GM23248 (cell line): ENCODE results near the gene CDK14.

Experiments used
- EZH2 ChIP-seq: fragments of 200-600 bp; sonication (generic); IDR thresholded peaks from 2 replicates; pipeline ENCODE4 v1.6.1; 2018; ENCODE audit warnings: antibody characterized with exemption, mild to moderate bottlenecking; ENCODE audit not compliant: insufficient read depth, poor library complexity, severe bottlenecking
- EZH2phosphoT487 ChIP-seq: fragments of 200-600 bp; sonication (generic); IDR thresholded peaks from 2 replicates; pipeline ENCODE4 v1.6.1; 2018; ENCODE audit warnings: antibody characterized with exemption, moderate library complexity, mild to moderate bottlenecking, low read depth; ENCODE audit not compliant: insufficient read depth

- TF ChIP-seq EZH2 (no peak), EZH2phosphoT487 (no peak)
These were observed 484.2 kb downstream of the CDK14 start for GRCh38 chr7:91080351-91080750.
